Caco-2 (cell line): ENCODE data around the gene ING1. TPM values are rescaled to one million over a fixed set of nuclear protein-coding genes. Genes with fewer than 3 reads are reported as not detected.

Experiments used
- BruUV-seq: library from RNA; stranded (reverse); fragments of 400-500 nt; replicated peaks from 2 replicates; lab custom pipeline; 2021; lab: Mats Ljungman, UMichigan
- CTCF ChIA-PET: fragments of 300-600 bp; sonication (Branson Sonifier 250); formaldehyde crosslinking; loops from one replicate; lab custom pipeline; 2022; ENCODE audit warnings: antibody characterized with exemption; lab: Charles Lee
- POLR2A ChIA-PET: fragments of 300-600 bp; sonication (Branson Sonifier 250); formaldehyde crosslinking; loops from one replicate; lab custom pipeline; 2022; ENCODE audit warnings: antibody characterized with exemption; lab: Charles Lee
- DNase-seq, 2 experiments: peaks; one replicate each; pipeline versions ENCODE4 v3.0.0 to v3.0.0-alpha.2; 2020 to 2022
- H3K27me3 ChIP-seq: replicated peaks from 2 replicates; pipeline ENCODE4 v1.6.0; 2011; ENCODE audit warnings: low read length; ENCODE audit not compliant: control insufficient read depth, insufficient read depth
- H3K36me3 ChIP-seq: 2 replicates; pipeline ENCODE4 v1.5.1; 2011; ENCODE audit warnings: low read length; ENCODE audit not compliant: control insufficient read depth, insufficient read depth
- H3K4me1 ChIP-seq: fragments of 250-450 bp; sonication (Bioruptor Pico); 2 replicates; pipeline ENCODE4 v1.5.1; 2020; ENCODE audit warnings: mild to moderate bottlenecking
- H3K4me3 ChIP-seq: 2 replicates; pipeline ENCODE4 v1.5.1; 2011; ENCODE audit warnings: low read depth, mild to moderate bottlenecking, control low read depth, low read length
- H3K9me3 ChIP-seq: fragments of 250-450 bp; sonication (Bioruptor Pico); 2 replicates; pipeline ENCODE4 v1.5.1; 2020; ENCODE audit warnings: mild to moderate bottlenecking, moderate library complexity
- H3K27ac Mint-ChIP-seq: one replicate; pipeline ENCODE4 v1.8.0; 2022; ENCODE audit warnings: mixed read lengths; ENCODE audit not compliant: unreplicated experiment
- H3K27me3 Mint-ChIP-seq: one replicate; pipeline ENCODE4 v1.8.0; 2022; ENCODE audit warnings: mixed read lengths; ENCODE audit not compliant: insufficient read depth, unreplicated experiment
- H3K36me3 Mint-ChIP-seq: one replicate; pipeline ENCODE4 v1.8.0; 2022; ENCODE audit warnings: mild to moderate bottlenecking, mixed read lengths; ENCODE audit not compliant: insufficient read depth, unreplicated experiment
- H3K4me1 Mint-ChIP-seq: one replicate; pipeline ENCODE4 v1.8.0; 2022; ENCODE audit warnings: low read depth, mixed read lengths; ENCODE audit not compliant: unreplicated experiment
- H3K4me3 Mint-ChIP-seq: one replicate; pipeline ENCODE4 v1.8.0; 2022; ENCODE audit warnings: mild to moderate bottlenecking, moderate library complexity, mixed read lengths; ENCODE audit not compliant: unreplicated experiment
- H3K9me3 Mint-ChIP-seq: one replicate; pipeline ENCODE4 v1.8.0; 2022; ENCODE audit warnings: mixed read lengths; ENCODE audit not compliant: unreplicated experiment
- intact Hi-C: fragments of 100-400 bp; cut with micrococcal nuclease; formaldehyde crosslinking; loops from one replicate; pipeline ENCODE4 v1.10.0; 2022; ENCODE audit not compliant: unreplicated experiment
- total RNA-seq: library from RNA; stranded (reverse); gene quantifications from 2 replicates; pipeline ENCODE4 v1.2.3, GENCODE V29; 2022
- TF ChIP-seq, protein P1 (sequence below), 2 experiments: fragments of 200-600 bp in 1 of 2; IDR thresholded peaks; 1 replicate in 1 of 2; 2 replicates in 1 of 2; pipeline versions ENCODE4 v1.5.1 to v1.8.0; 2011 to 2022; ENCODE audit warnings: antibody characterized with exemption in 1 of 2, control low read depth in 1 of 2, inconsistent platforms in 1 of 2, low read depth in 1 of 2, low read length in 1 of 2, mild to moderate bottlenecking in 1 of 2, moderate library complexity in 1 of 2; ENCODE audit not compliant: insufficient read depth in 1 of 2, severe bottlenecking in 1 of 2, unreplicated experiment in 1 of 2

The ING1 gene
- total RNA-seq, 1 experiment from 2014 or later, result 17.9 TPM

DNA sequence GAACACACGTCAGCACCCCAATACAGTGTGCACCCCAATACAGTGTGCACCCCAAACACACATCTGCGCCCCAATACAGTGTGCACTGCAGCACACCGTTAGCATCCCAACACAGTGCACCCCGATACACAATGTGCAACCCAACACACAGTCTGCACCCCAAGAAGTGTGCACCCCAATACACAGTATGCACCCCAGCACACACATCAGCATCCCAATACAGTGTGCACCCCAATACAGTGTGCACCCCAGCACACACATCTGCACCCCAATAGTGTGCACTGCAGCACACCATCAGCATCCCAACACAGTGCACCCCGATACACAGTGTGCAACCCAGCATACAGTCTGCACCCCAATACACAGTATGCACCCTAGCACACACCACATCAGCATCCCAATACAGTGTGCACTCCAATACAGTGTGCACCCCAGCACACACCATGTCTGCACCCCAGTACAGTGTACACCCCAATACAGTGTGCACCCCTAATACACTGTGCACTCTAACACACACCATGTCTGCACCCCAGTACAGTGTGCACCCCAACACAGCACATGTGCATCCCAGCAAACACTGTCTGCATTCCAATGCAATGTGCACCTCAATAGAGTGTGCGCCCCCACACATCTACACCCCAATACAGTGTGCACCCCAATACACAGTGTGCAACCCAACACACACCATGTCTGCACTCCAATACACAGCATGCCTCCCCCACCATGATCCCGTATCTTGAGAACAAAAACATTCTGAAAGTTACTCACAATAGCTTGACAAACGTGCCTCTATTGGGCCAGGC lies 6.7 kb upstream of the ING1 start:
- H3K4me3 Mint-ChIP-seq, result peak overlapping the region; percentile 68

DNA sequence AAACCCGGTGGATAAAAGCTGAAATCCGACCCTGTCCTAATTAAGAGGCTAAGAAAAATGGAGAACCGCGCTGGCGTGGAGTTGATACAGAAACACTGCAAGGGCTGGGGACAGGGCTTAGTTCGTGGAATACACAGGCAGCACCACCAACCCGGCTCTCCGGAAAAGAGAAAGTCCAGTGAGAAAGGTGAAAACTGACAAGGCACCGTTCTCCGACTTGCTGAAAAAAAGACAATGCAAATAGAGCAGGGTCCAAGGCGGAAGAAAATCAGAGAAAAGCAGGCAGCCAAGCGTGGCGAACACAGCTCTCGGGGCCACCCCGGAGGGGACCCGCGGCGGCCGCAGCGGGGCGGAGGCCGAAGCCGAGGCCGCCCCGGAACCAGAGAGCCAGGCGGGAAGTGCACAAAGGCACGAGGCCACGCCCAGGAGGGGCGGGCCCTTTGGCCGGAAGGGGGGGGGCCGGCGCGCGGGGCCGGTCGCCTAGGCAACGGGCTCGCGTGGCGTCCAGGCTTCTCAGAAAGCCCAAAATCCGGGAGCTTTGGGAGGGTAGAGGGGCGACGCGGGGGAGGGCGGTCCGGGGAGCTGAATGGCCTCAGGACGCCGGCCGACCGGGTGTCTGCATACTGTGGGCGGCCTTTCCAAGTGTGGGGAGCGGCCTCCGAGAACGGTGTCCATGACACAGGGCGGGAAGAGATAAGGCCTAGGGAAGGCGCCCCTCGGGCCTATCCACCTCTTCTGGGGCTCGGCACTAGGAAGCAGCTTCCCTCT lies 1.2 kb upstream of the ING1 start:
- Mint-ChIP-seq H3K4me3 (peak overlapping the region; percentile 100), H3K27me3 (peaks cover 2% of the 10 kb centered on the region), H3K27ac (peak overlapping the region; percentile 100), H3K4me1 (peaks cover 12% of the 10 kb centered on the region), H3K36me3 (peaks cover 44% of the 10 kb centered on the region), H3K9me3 (no peaks in the 10 kb centered on the region)
- no peaks in the 10 kb centered on the region for H3K9me3 ChIP-seq
- CTCF ChIA-PET, result interaction anchor here (1.1 to 1.2 kb wide), 2 partner anchors 28 to 203 kb away, joined by 3 to 7 read pairs; no protein-coding TSS in a partner anchor
- peak overlapping the region; percentile 93 for H3K4me3 ChIP-seq
- peak; percentile 87 to 89 for DNase-seq
- no peaks in the 10 kb centered on the region for H3K36me3 ChIP-seq
- POLR2A ChIA-PET, result interaction anchor here (0.5 to 1.6 kb wide), 14 partner anchors 32 to 388 kb away, joined by 3 to 11 read pairs (median 4); partner anchors contain the start of genes NAXD and RAB20
- no TSS peak for BruUV-seq
- H3K4me1 ChIP-seq, result peaks cover 13% of the 10 kb centered on the region; the same call in 1 of the 2 replicates
- no peaks in the 10 kb centered on the region for H3K27me3 ChIP-seq
- TF ChIP-seq, protein P1, sequence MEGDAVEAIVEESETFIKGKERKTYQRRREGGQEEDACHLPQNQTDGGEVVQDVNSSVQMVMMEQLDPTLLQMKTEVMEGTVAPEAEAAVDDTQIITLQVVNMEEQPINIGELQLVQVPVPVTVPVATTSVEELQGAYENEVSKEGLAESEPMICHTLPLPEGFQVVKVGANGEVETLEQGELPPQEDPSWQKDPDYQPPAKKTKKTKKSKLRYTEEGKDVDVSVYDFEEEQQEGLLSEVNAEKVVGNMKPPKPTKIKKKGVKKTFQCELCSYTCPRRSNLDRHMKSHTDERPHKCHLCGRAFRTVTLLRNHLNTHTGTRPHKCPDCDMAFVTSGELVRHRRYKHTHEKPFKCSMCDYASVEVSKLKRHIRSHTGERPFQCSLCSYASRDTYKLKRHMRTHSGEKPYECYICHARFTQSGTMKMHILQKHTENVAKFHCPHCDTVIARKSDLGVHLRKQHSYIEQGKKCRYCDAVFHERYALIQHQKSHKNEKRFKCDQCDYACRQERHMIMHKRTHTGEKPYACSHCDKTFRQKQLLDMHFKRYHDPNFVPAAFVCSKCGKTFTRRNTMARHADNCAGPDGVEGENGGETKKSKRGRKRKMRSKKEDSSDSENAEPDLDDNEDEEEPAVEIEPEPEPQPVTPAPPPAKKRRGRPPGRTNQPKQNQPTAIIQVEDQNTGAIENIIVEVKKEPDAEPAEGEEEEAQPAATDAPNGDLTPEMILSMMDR (IDR thresholded peaks at IDR 0.05; ENCODE audit: insufficient read depth in 1 of 2, low read depth in 1 of 2, low read length in 1 of 2, severe bottlenecking in 1 of 2, unreplicated experiment in 1 of 2), result no peak
- intact Hi-C loops, result loop anchor here (2.0 kb wide), 1 partner anchor 263 kb away; no protein-coding TSS in a partner anchor

More for the DNA sequence above, 6.7 kb upstream of the ING1 start:
- H3K36me3 Mint-ChIP-seq, result peaks cover 8% of the 10 kb centered on the region
- TF ChIP-seq, protein P1 (IDR thresholded peaks at IDR 0.05; ENCODE audit: insufficient read depth in 1 of 2, low read depth in 1 of 2, low read length in 1 of 2, severe bottlenecking in 1 of 2, unreplicated experiment in 1 of 2), result no peak
- peak overlapping the region; percentile 24 for H3K27ac Mint-ChIP-seq
- H3K9me3 Mint-ChIP-seq, result no peaks in the 10 kb centered on the region
- H3K27me3 Mint-ChIP-seq, result no peaks in the 10 kb centered on the region
- H3K27me3 ChIP-seq, result no peaks in the 10 kb centered on the region
- peaks cover 10% of the 10 kb centered on the region; the same call in 1 of the 2 replicates for H3K4me1 ChIP-seq
- intact Hi-C loops, result loop anchor here (1.0 kb wide), 1 partner anchor 9 kb away; no protein-coding TSS in a partner anchor
- H3K36me3 ChIP-seq, result no peaks in the 10 kb centered on the region
- H3K4me1 Mint-ChIP-seq, result peaks cover 26% of the 10 kb centered on the region
- H3K9me3 ChIP-seq, result no peaks in the 10 kb centered on the region
- ChIA-PET CTCF (interaction anchor here (1.0 kb wide), 1 partner anchor 113 kb away, joined by 3 read pairs; no protein-coding TSS in a partner anchor), POLR2A (interaction anchor here (1.9 kb wide), 2 partner anchors 8 to 10 kb away, joined by 11 to 27 read pairs; no protein-coding TSS in a partner anchor)
- no peak for DNase-seq
- no TSS peak for BruUV-seq
- H3K4me3 ChIP-seq, result peak overlapping the region; percentile 57
